ENCODE measurements around the gene ASCL5.

Gene ASCL5

GRCh38 chr1:201169203-201169602 lies 42.2 kb upstream of the ASCL5 start:
- no peak for TF ChIP-seq CEBPB (IDR thresholded peaks at IDR 0.05)
- TF ChIP-seq ZBTB7A (IDR thresholded peaks at IDR 0.05; ENCODE audit: low read depth) = no peak
- no peak for TF ChIP-seq EP300 (IDR thresholded peaks at IDR 0.05; ENCODE audit: borderline replicate concordance)
- no peak for TF ChIP-seq EGR1 (IDR thresholded peaks at IDR 0.05)
- no peak for TF ChIP-seq MAX (IDR thresholded peaks at IDR 0.05)
- no peak for TF ChIP-seq FOXM1 (IDR thresholded peaks at IDR 0.05; ENCODE audit: borderline replicate concordance, low read depth)
- no peak for TF ChIP-seq RAD21 (IDR thresholded peaks at IDR 0.05; ENCODE audit: low read depth)
- TF ChIP-seq REST (IDR thresholded peaks at IDR 0.05; ENCODE audit: low read depth) = no peak
- no peak for TF ChIP-seq TEAD4 (IDR thresholded peaks at IDR 0.05)
- no peak for TF ChIP-seq TAF1 (IDR thresholded peaks at IDR 0.05; ENCODE audit: low read depth)
- TF ChIP-seq USF1 (IDR thresholded peaks at IDR 0.05) = no peak
- TF ChIP-seq CREB1 (IDR thresholded peaks at IDR 0.05; ENCODE audit: low read depth) = no peak
- TF ChIP-seq NFIC (IDR thresholded peaks at IDR 0.05) = no peak
- no peak for TF ChIP-seq YY1 (IDR thresholded peaks at IDR 0.05; ENCODE audit: low read depth)
- no peak for TF ChIP-seq TCF12 (IDR thresholded peaks at IDR 0.05; ENCODE audit: low read depth)

- no peak for TF ChIP-seq RAD21 (IDR thresholded peaks at IDR 0.05; ENCODE audit: low read depth)
- no peak for TF ChIP-seq NFIC (IDR thresholded peaks at IDR 0.05)
- no peak for TF ChIP-seq FOXM1 (IDR thresholded peaks at IDR 0.05; ENCODE audit: borderline replicate concordance, low read depth)
- TF ChIP-seq TAF1 (IDR thresholded peaks at IDR 0.05; ENCODE audit: low read depth) = no peak
- TF ChIP-seq CREB1 (IDR thresholded peaks at IDR 0.05; ENCODE audit: low read depth) = no peak
Measured at GRCh38 chr1:201167041-201167991, 40.3 kb upstream of the ASCL5 start.

GRCh38 chr1:201164645-201165044 lies 37.7 kb upstream of the ASCL5 start:
- TF ChIP-seq TCF12 (IDR thresholded peaks at IDR 0.05; ENCODE audit: low read depth) (no peak), EGR1 (IDR thresholded peaks at IDR 0.05) (no peak), ZBTB7A (IDR thresholded peaks at IDR 0.05; ENCODE audit: low read depth) (no peak), TEAD4 (IDR thresholded peaks at IDR 0.05) (no peak), NFIC (IDR thresholded peaks at IDR 0.05) (no peak), YY1 (IDR thresholded peaks at IDR 0.05; ENCODE audit: low read depth) (no peak), CEBPB (IDR thresholded peaks at IDR 0.05) (no peak), EP300 (IDR thresholded peaks at IDR 0.05; ENCODE audit: borderline replicate concordance) (no peak), TAF1 (IDR thresholded peaks at IDR 0.05; ENCODE audit: low read depth) (no peak), USF1 (IDR thresholded peaks at IDR 0.05) (no peak), REST (IDR thresholded peaks at IDR 0.05; ENCODE audit: low read depth) (no peak)

GRCh38 chr1:201163707-201164106 lies 36.7 kb upstream of the ASCL5 start:
- TF ChIP-seq RAD21 (IDR thresholded peaks at IDR 0.05; ENCODE audit: low read depth) = no peak
- no peak for TF ChIP-seq REST (IDR thresholded peaks at IDR 0.05; ENCODE audit: low read depth)
- TF ChIP-seq CREB1 (IDR thresholded peaks at IDR 0.05; ENCODE audit: low read depth) = no peak
- no peak for TF ChIP-seq TAF1 (IDR thresholded peaks at IDR 0.05; ENCODE audit: low read depth)
- TF ChIP-seq USF1 (IDR thresholded peaks at IDR 0.05) = no peak
- no peak for TF ChIP-seq MAX (IDR thresholded peaks at IDR 0.05)
- TF ChIP-seq TEAD4 (IDR thresholded peaks at IDR 0.05) = no peak
- TF ChIP-seq NFIC (IDR thresholded peaks at IDR 0.05) = no peak
- no peak for TF ChIP-seq EP300 (IDR thresholded peaks at IDR 0.05; ENCODE audit: borderline replicate concordance)
- no peak for TF ChIP-seq ZBTB7A (IDR thresholded peaks at IDR 0.05; ENCODE audit: low read depth)
- no peak for TF ChIP-seq YY1 (IDR thresholded peaks at IDR 0.05; ENCODE audit: low read depth)
- no peak for TF ChIP-seq EGR1 (IDR thresholded peaks at IDR 0.05)
- no peak for TF ChIP-seq TCF12 (IDR thresholded peaks at IDR 0.05; ENCODE audit: low read depth)
